Stimulated activated CD8-positive, alpha-beta memory T cell treated with anti-CD3 and anti-CD28 coated beads, Interleukin-2, amount 100 ng/mL, for 1 hour (primary cell): ENCODE data around the gene CNTF.

Experiments used
- DNase-seq, 2 donors: peaks; one replicate each; pipeline ENCODE4 v3.0.0-alpha.2; 2020; ENCODE audit warnings: low read depth in 2 of 2

The CNTF gene

GRCh38 chr11:58641803-58642581 is 19.5 kb downstream of the CNTF start:
- no peak for DNase-seq

DNA sequence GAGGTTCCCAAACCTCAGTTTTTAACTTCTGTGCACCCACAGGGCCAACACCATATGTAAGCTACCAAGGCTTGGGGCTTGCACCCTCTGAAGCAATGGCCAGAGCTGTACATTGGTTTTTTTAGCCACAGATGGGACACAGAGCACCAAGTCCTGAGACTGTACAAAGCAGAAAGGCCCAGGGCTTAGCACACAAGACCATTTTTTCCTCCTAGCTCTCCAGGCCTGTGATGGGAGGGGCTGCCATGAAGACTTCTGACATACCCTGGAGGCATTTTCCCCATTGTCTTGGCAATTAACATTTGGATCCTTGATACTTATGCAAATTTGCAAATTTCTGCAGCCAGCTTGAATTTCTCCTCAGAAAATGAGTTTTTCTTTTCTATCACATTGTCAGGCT is 23.4 kb downstream of the CNTF start:
- DNase-seq, result no peak

- no peak for DNase-seq
Observed at GRCh38 chr11:58647141-58647699, 24.8 kb downstream of the CNTF start.

DNA sequence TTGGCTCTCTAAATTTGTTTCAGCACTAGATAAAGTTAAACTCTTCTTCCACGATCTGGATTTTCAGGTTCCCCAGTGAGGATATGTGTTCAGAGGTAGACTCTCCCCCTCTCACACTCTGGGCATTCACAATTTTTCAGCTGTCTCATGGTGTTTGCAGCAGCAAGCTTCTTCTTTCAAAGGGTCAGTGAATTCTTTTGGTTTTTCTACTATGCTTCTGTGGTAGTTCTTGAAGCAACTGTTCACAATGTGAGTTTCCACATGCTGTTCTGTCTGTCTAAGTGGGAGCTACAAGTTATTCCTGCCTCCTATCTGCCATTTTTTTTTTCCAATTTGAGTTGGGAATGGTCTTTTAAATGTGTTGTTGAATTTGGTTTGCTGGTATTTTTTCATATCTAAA is 25.4 kb downstream of the CNTF start:
- DNase-seq, result no peak

DNA sequence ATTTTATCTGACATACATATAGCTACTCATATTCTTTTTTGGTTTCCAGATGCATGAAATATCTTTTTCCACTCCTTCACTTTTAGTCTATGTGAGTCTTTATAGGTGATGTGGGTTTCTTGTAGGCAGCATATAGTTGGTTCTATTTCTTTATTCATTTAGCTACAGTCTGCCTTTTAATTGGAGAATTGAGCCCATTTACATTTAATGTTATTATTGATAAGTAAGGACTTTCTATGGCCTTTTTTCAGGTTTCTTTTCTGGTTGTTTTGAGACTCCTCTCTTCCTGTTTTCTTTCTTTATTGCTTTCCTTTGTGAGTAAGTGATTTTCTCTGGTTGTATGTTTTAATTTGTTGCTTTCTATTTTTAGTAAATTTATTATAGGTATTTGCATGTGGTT is 27.2 kb downstream of the CNTF start:
- DNase-seq, result no peak

- DNase-seq, result no peak
Observed at GRCh38 chr11:58650496-58650895, 28.0 kb downstream of the CNTF start.

- DNase-seq, result no peak
Observed at GRCh38 chr11:58652726-58653280, 30.3 kb downstream of the CNTF start.

DNA sequence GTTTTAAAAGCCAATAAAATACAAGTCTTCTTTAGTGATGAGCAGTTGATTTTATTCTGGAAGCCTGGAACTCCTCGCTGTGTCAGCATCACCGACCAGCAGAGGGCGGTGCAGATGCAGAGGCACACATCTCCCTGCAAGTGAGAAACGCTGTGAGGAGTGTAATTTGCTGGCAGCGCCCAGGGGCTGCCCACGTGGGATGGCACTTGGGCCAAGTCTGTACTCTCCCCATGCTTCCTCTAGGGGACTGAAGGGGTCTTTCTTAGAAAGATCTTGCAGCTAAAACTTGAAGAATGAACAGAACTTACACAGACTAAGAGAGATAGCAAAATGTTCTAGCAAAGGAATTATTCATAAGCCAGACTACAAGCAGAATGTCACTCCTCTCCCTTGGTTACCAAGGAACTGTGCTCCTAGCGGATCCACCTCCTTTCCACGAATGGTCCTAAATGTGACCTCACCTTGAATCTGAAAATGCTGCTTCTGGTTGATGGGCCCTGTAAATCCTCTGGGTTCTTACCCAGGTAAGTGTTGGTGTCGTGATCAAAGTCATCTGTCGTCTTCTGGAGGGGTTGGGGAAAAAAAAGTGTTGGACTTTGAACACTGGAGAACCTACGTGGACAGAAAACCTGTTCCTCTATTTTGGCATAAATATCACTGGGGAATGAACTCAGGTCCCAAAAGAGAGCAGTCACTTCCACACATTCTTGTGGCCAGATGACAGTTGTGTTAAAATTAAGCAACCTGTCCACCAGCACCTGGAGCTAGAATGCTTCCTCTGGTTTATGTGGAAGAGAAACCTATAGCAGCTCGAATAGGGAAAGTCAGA is 31.8 kb downstream of the CNTF start:
- peak; percentile 42 to 50 for DNase-seq

GRCh38 chr11:58654908-58655296 is 32.4 kb downstream of the CNTF start:
- no peak for DNase-seq

DNA sequence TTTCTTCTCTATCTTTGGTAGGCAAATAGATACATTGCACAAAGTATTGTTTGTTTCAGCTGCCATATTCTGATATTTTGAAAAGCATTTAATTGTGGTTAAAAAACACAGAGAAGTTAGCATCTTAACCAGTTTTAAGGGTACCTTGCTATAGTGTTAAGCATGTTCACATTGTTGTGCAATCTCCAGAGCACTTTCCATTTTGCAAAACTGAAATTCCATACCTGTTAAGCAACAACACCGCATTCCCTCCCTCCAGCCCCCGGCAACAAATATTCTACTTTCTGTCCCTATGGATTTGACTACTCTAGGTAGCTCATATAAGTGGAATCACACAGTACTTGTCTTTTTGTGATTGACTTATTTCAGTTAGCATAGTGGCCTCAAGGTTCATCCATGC is 33.9 kb downstream of the CNTF start:
- no peak for DNase-seq

GRCh38 chr11:58658623-58659022 is 36.2 kb downstream of the CNTF start:
- no peak for DNase-seq

DNA sequence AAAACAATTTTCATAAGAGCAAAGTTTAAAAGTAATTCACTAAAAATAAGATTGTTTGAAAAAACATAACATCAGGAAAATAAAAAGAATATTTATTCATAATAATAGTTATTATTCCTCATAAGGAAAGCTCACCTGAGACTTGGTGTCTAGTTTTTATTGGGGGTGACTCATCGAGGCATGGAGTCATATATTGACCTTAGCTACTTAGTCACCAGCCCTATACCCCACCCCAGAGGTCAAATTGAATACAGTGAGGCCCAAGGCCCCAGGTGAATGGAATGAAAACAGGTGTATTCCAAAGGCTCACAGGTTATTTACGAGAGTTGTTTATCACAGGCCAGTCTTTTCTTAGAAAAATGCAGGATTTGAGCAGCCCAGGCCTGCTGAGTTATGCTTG is 36.9 kb downstream of the CNTF start:
- DNase-seq, result no peak

DNA sequence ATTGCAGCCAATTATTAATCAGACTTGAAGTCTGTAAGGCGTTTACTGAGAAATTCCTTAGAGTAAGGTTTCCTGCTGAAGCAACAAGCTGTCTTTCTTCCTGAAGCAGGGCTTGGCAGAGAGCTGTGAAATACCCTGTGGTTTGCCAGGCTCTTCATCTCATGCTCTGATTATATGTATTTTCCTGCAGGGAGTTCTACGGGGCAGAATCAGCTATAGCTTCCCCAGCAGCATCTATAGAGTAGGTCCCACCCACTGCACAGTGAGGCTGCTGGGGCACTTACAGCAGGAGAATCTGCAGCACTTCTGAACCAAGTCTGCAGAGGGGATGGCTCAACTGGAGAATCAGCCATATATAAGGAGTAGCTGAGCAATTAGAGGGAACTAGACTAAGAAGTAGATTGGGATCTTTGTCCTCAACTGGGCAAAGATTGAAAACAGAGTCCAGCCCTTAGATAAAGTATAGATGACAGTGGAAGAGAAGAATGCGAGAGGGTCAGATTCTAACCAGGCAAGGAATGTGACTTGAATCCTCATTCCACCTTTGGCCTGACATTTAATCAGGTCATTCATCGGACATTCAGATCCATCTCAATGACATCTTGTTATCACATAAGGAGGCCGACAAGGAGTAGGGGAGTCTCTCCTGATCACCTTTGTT is 37.6 kb downstream of the CNTF start:
- DNase-seq, result no peak

DNA sequence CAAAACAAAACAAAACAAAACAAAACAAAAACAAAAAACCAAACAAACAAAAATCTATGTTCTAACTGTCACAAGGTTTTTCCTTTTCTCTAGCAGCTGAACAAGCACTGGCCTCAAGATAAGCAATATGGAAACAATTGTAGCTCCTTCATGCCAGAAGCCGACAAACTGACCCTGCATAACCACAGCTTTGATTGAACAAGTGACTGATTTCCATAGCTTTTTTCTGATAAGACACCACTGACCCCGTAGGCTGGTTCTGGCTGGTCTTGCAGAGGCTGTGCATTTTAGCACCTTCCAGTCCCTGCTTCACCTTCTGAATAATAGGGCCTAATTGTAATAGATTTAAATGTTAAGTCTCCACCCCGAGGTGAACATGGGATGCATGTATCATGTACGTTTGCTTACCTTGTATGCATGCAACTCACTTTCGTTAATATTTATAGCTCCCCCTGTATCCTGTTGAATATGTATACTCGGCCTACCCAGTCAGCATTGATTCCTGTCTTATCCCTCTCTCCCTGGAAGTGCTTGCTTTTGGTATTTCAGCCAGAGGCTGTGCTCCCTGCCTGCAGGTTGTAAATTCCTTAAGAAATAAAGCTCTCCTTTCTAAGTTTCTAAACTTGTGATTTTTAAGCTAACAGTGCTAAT is 49.6 kb downstream of the CNTF start:
- DNase-seq, result no peak

DNA sequence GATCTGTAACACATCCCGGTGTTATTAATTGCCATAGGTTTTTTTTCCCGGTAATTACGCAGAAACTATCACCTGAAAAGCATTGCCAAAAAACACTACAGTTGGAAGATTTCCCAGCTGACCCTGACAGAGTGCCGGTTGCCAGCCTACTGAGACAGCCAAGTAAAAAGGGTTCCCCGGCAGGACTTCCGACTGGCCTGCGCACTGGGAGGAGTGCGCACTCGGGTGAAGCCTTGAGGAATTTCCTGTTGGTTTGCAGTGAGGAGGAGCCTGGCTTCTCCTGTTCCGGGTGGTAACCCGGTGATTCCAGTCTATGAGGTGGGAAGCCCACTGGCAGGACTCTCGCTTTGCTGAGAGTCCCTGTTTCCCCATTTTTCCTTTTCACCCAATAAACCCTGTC is 52.1 kb downstream of the CNTF start:
- no peak for DNase-seq
